Measurements from ENCODE around the gene TMEM184C.
A peak's percentile ranks its signal among the peaks of the same experiment; 100 is the strongest.

TMEM184C gene

GRCh38 chr4:147617173-147617840 lies at the start of gene TMEM184C:
TMEM184C (plus strand) TSS chr4:147617397; CDS start chr4:147617957, 560 bp downstream.
- Histone ChIP-seq H3F3A (ENCODE audit: control insufficient read depth, insufficient read depth) (no peaks in the 10 kb centered on the region), H3K4me3 (ENCODE audit: low read length) (peak within 1 kb of the TSS; percentile 94), H3K79me2 (ENCODE audit: control insufficient read depth, low read length) (peaks cover 49% of the 10 kb centered on the region), H3K9me2 (replicated peaks; ENCODE audit: control insufficient read depth, low read length) (no peaks in the 10 kb centered on the region), H3K27ac (ENCODE audit: low read depth, low read length) (peak within 1 kb of the TSS; percentile 62), H4K20me1 (ENCODE audit: control insufficient read depth, insufficient read depth, low read depth, low read length) (no peaks in the 10 kb centered on the region), H3K27me3 (ENCODE audit: control insufficient read depth, low read length) (no peaks in the 10 kb centered on the region), H3K9me3 (ENCODE audit: control insufficient read depth, insufficient read depth, low read length) (no peaks in the 10 kb centered on the region), H3K4me1 (ENCODE audit: control insufficient read depth, low read length) (peaks cover 30% of the 10 kb centered on the region), H3K36me3 (ENCODE audit: control insufficient read depth, low read length) (peaks cover 10% of the 10 kb centered on the region), H3K4me2 (ENCODE audit: low read length) (peak within 1 kb of the TSS; percentile 64)
- TF ChIP-seq EZH2phosphoT487 (IDR thresholded peaks at IDR 0.05; ENCODE audit: borderline replicate concordance, low read length) (no peak), CTCF (IDR thresholded peaks at IDR 0.05; ENCODE audit: low read depth, low read length, poor library complexity, severe bottlenecking) (no peak)

- H3K27me3 ChIP-seq (ENCODE audit: control insufficient read depth, low read length): no peaks in the 10 kb centered on the region
- H3F3A ChIP-seq (ENCODE audit: control insufficient read depth, insufficient read depth): no peaks in the 10 kb centered on the region
- no peaks in the 10 kb centered on the region for H3K9me3 ChIP-seq (ENCODE audit: control insufficient read depth, insufficient read depth, low read length)
- no peaks in the 10 kb centered on the region for H3K4me1 ChIP-seq (ENCODE audit: control insufficient read depth, low read length)
- H3K4me3 ChIP-seq (ENCODE audit: low read length): no peak overlapping the region
- H3K27ac ChIP-seq (ENCODE audit: low read depth, low read length): no peak overlapping the region
- no peaks in the 10 kb centered on the region for H3K9me2 ChIP-seq (replicated peaks; ENCODE audit: control insufficient read depth, low read length)
- H3K36me3 ChIP-seq (ENCODE audit: control insufficient read depth, low read length): no peaks in the 10 kb centered on the region
- TF ChIP-seq CTCF (IDR thresholded peaks at IDR 0.05; ENCODE audit: low read depth, low read length, poor library complexity, severe bottlenecking): no peak
- TF ChIP-seq EZH2phosphoT487 (IDR thresholded peaks at IDR 0.05; ENCODE audit: borderline replicate concordance, low read length): no peak
- H3K4me2 ChIP-seq (ENCODE audit: low read length): no peak overlapping the region
- H3K79me2 ChIP-seq (ENCODE audit: control insufficient read depth, low read length): no peaks in the 10 kb centered on the region
- no peaks in the 10 kb centered on the region for H4K20me1 ChIP-seq (ENCODE audit: control insufficient read depth, insufficient read depth, low read depth, low read length)
These were observed 46.6 kb upstream of the TMEM184C start for GRCh38 chr4:147570616-147571015.

- Histone ChIP-seq H3K27ac (ENCODE audit: low read depth, low read length) (no peak overlapping the region), H3K36me3 (ENCODE audit: control insufficient read depth, low read length) (no peaks in the 10 kb centered on the region), H3F3A (ENCODE audit: control insufficient read depth, insufficient read depth) (no peaks in the 10 kb centered on the region), H3K4me1 (ENCODE audit: control insufficient read depth, low read length) (no peaks in the 10 kb centered on the region), H3K4me3 (ENCODE audit: low read length) (no peak overlapping the region), H4K20me1 (ENCODE audit: control insufficient read depth, insufficient read depth, low read depth, low read length) (no peaks in the 10 kb centered on the region), H3K4me2 (ENCODE audit: low read length) (no peak overlapping the region), H3K9me3 (ENCODE audit: control insufficient read depth, insufficient read depth, low read length) (no peaks in the 10 kb centered on the region), H3K9me2 (replicated peaks; ENCODE audit: control insufficient read depth, low read length) (no peaks in the 10 kb centered on the region), H3K79me2 (ENCODE audit: control insufficient read depth, low read length) (no peaks in the 10 kb centered on the region), H3K27me3 (ENCODE audit: control insufficient read depth, low read length) (no peaks in the 10 kb centered on the region)
- TF ChIP-seq CTCF (IDR thresholded peaks at IDR 0.05; ENCODE audit: low read depth, low read length, poor library complexity, severe bottlenecking) (no peak), EZH2phosphoT487 (IDR thresholded peaks at IDR 0.05; ENCODE audit: borderline replicate concordance, low read length) (no peak)
These were observed 46.0 kb upstream of the TMEM184C start for GRCh38 chr4:147571036-147571770.

All from DOHH2 (cell line).